Measurements from ENCODE around the gene PHLPP1. TPM values are rescaled to one million over a fixed set of nuclear protein-coding genes. Genes with fewer than 3 reads are reported as not detected.

Gene PHLPP1
- total RNA-seq, 1 experiment from 2014 or later = 13.7 TPM

- no peak overlapping the region for H3K4me3 ChIP-seq (ENCODE audit: low read depth, low read length, poor library complexity, severe bottlenecking)
- H3K36me3 ChIP-seq (ENCODE audit: insufficient read depth, low read length, poor library complexity, severe bottlenecking) = no peaks in the 10 kb centered on the region
- CTCF ChIA-PET = interaction anchor here (1.4 kb wide), 1 partner anchor 248 kb away, joined by 3 read pairs; no protein-coding TSS in a partner anchor
- intact Hi-C loops (cut with micrococcal nuclease; ENCODE audit: unreplicated experiment) = loop anchor here (5.0 kb wide), 1 partner anchor 123 kb away; no protein-coding TSS in a partner anchor
- TF ChIP-seq CTCF (conservative IDR thresholded peaks at IDR 0.05; ENCODE audit: low read depth, low read length) (no peak), EZH2 (IDR thresholded peaks at IDR 0.05; ENCODE audit: borderline replicate concordance, low read depth, low read length, poor library complexity, severe bottlenecking) (no peak)
- POLR2A ChIA-PET (ENCODE audit: low non-redundant PET) = no interaction called here
- peak; percentile 53 for DNase-seq (ENCODE audit: low spot score)
- no peak overlapping the region for H3K27ac ChIP-seq (ENCODE audit: low read depth, low read length, poor library complexity, severe bottlenecking)
- no peaks in the 10 kb centered on the region for H3K9me3 ChIP-seq (ENCODE audit: low read depth, low read length, poor library complexity, severe bottlenecking)
- peaks cover 10% of the 10 kb centered on the region for H3K4me1 ChIP-seq (ENCODE audit: insufficient read depth, low read length, poor library complexity, severe bottlenecking)
- BruUV-seq (replicated peaks) = no TSS peak
- H3K27me3 ChIP-seq (replicated peaks; ENCODE audit: insufficient read depth, low read depth, low read length, poor library complexity) = no peaks in the 10 kb centered on the region
These were observed 4.9 kb upstream of the PHLPP1 start for GRCh38 chr18:62710417-62710816.

DNA sequence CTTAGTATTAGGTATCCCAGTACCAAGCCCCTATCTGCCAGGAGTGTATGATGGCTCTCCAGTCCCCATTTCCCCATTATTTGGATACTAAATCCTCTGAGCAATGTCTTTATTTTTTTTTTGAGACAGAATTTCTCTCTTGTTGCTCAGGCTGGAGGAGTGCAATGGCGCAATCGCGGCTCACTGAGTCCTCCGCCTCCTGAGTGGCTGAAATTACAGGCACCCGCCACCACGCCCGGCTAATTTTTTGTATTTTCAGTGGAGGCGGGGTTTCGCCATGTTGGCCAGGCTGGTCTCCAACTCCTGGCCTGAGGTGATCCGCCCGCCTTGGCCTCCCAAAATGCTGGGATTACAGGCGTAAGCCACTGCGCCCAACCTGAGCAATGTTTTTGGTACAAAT lies 3.6 kb upstream of the PHLPP1 start:
- H3K4me1 ChIP-seq (ENCODE audit: insufficient read depth, low read length, poor library complexity, severe bottlenecking) = peaks cover 10% of the 10 kb centered on the region
- BruUV-seq (replicated peaks) = no TSS peak
- intact Hi-C loops (cut with micrococcal nuclease; ENCODE audit: unreplicated experiment) = loop anchor here (5.0 kb wide), 1 partner anchor 124 kb away; no protein-coding TSS in a partner anchor
- TF ChIP-seq EZH2 (IDR thresholded peaks at IDR 0.05; ENCODE audit: borderline replicate concordance, low read depth, low read length, poor library complexity, severe bottlenecking) = no peak
- TF ChIP-seq CTCF (conservative IDR thresholded peaks at IDR 0.05; ENCODE audit: low read depth, low read length) = no peak
- H3K27me3 ChIP-seq (replicated peaks; ENCODE audit: insufficient read depth, low read depth, low read length, poor library complexity) = no peaks in the 10 kb centered on the region
- H3K36me3 ChIP-seq (ENCODE audit: insufficient read depth, low read length, poor library complexity, severe bottlenecking) = no peaks in the 10 kb centered on the region
- ChIA-PET CTCF (no interaction called here), POLR2A (ENCODE audit: low non-redundant PET) (no interaction called here)
- DNase-seq (ENCODE audit: low spot score) = no peak
- H3K9me3 ChIP-seq (ENCODE audit: low read depth, low read length, poor library complexity, severe bottlenecking) = no peaks in the 10 kb centered on the region
- no peak overlapping the region for H3K27ac ChIP-seq (ENCODE audit: low read depth, low read length, poor library complexity, severe bottlenecking)
- H3K4me3 ChIP-seq (ENCODE audit: low read depth, low read length, poor library complexity, severe bottlenecking) = no peak overlapping the region

DNA sequence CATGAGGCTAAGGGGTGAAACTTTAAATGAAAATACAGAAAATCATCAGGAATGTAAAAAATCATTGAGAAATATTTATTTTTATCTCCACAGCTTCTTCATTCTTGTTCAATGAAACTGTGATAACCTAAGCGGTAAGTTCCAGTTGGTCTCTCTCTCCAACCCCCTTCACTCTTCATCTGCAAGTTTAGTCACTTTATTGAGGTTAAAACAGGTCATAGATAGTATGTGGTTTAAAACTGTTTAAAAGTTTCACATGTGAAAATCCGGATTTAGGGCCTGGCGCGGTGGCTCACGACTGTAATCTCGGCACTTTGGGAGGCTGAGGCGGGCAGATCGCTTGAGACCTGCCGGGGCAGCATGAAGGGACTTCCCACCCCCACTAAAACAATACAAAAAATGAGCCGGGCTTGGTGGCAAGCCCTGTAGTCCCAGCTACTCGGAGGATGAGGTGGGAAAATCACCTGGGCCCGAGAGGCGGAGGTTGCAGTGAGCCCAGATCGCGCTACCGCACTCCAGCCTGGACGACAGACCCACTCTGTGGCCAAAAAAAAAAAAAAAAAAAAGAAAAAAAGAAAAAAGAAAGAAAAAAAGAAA lies 1.6 kb upstream of the PHLPP1 start:
- Histone ChIP-seq H3K4me1 (ENCODE audit: insufficient read depth, low read length, poor library complexity, severe bottlenecking) (peaks cover 18% of the 10 kb centered on the region), H3K36me3 (ENCODE audit: insufficient read depth, low read length, poor library complexity, severe bottlenecking) (no peaks in the 10 kb centered on the region), H3K4me3 (ENCODE audit: low read depth, low read length, poor library complexity, severe bottlenecking) (no peak overlapping the region), H3K27ac (ENCODE audit: low read depth, low read length, poor library complexity, severe bottlenecking) (no peak overlapping the region), H3K27me3 (replicated peaks; ENCODE audit: insufficient read depth, low read depth, low read length, poor library complexity) (no peaks in the 10 kb centered on the region), H3K9me3 (ENCODE audit: low read depth, low read length, poor library complexity, severe bottlenecking) (no peaks in the 10 kb centered on the region)
- BruUV-seq (replicated peaks) = no TSS peak
- CTCF ChIA-PET = no interaction called here
- TF ChIP-seq EZH2 (IDR thresholded peaks at IDR 0.05; ENCODE audit: borderline replicate concordance, low read depth, low read length, poor library complexity, severe bottlenecking) (no peak), CTCF (conservative IDR thresholded peaks at IDR 0.05; ENCODE audit: low read depth, low read length) (no peak)
- DNase-seq (ENCODE audit: low spot score) = no peak
- POLR2A ChIA-PET (ENCODE audit: low non-redundant PET) = no interaction called here
- intact Hi-C loops (cut with micrococcal nuclease; ENCODE audit: unreplicated experiment) = loop anchor here (1.0 to 5.0 kb wide), 2 partner anchors 126 to 269 kb away; no protein-coding TSS in a partner anchor
